Kidney (tissue), 14 donors: ENCODE data around the gene RALGDS. TPM values are rescaled to one million over a fixed set of nuclear protein-coding genes. Genes with fewer than 3 reads are reported as not detected.

Experiments
- DNase-seq, 5 donors: peaks; one replicate each; pipeline ENCODE4 v3.0.0-alpha.2; 2013 to 2020
- FAIRE-seq: peaks from 2 replicates; lab custom pipeline; 2012; peaks lifted over from hg19 to GRCh38; lab: Jason Lieb, UNC
- H3K27ac ChIP-seq, 2 donors: one replicate each; pipeline ENCODE4 v1.7.0; 2013; ENCODE audit warnings: low read depth in 2 of 2, low read length in 2 of 2, inconsistent platforms in 1 of 2
- H3K27me3 ChIP-seq: one replicate; pipeline ENCODE4 v1.7.1; 2013; ENCODE audit warnings: low read length, inconsistent platforms; ENCODE audit not compliant: control insufficient read depth, insufficient read depth
- H3K36me3 ChIP-seq, 3 donors: one replicate each; pipeline versions ENCODE4 v1.7.0 to v1.7.1; 2013; ENCODE audit warnings: low read length in 3 of 3, control low read depth in 1 of 3, inconsistent platforms in 1 of 3; ENCODE audit not compliant: insufficient read depth in 3 of 3, control insufficient read depth in 2 of 3
- H3K4me1 ChIP-seq, 3 donors: one replicate each; pipeline versions ENCODE4 v1.7.0 to v1.7.1; 2013; ENCODE audit warnings: low read length in 3 of 3, inconsistent platforms in 1 of 3, low read depth in 1 of 3; ENCODE audit not compliant: control insufficient read depth in 2 of 3, insufficient read depth in 2 of 3
- H3K4me3 ChIP-seq, 3 donors: one replicate each; pipeline versions ENCODE4 v1.7.0 to v1.8.1; 2013; ENCODE audit warnings: low read length in 3 of 3, control low read depth in 1 of 3, inconsistent platforms in 1 of 3
- H3K9ac ChIP-seq, 3 donors: one replicate each; pipeline versions ENCODE4 v1.7.0 to v1.7.1; 2013; ENCODE audit warnings: low read length in 3 of 3, control low read depth in 1 of 3, inconsistent platforms in 1 of 3
- H3K9me3 ChIP-seq, 3 donors: one replicate each; pipeline versions ENCODE4 v1.7.0 to v1.7.1; 2013; ENCODE audit warnings: low read length in 3 of 3, control low read depth in 1 of 3, inconsistent platforms in 1 of 3; ENCODE audit not compliant: control insufficient read depth in 2 of 3, insufficient read depth in 1 of 3
- intact Hi-C: fragments of 100-400 bp; cut with DNase I; formaldehyde crosslinking; loops from one replicate; pipeline ENCODE4 v1.11.1; 2022
- polyA plus RNA-seq: library from polyadenylated mRNA; stranded (reverse); fragments of 350-450 nt; fragmentation: Illumina TruSeq; extraction: RNeasy Lipid Tissue Mini Kit (QIAGEN cat#74804); gene quantifications from one replicate; pipeline ENCODE4 v1.2.3, GENCODE V29; 2014; ENCODE audit warnings: low read depth, low replicate concordance; ENCODE audit not compliant: insufficient read depth
- total RNA-seq: library from RNA; stranded (reverse); fragmentation: NEBNext Ultra II Directional; extraction: Animal tissue kit (Norgen Biotek cat#: 25700); gene quantifications from one replicate; pipeline ENCODE4 v1.2.1, GENCODE V29; 2021
- TF ChIP-seq, protein P1 (sequence below): IDR thresholded peaks from 3 replicates; pipeline ENCODE4 v1.5.1; 2012; ENCODE audit warnings: mild to moderate bottlenecking, moderate library complexity, borderline replicate concordance; ENCODE audit not compliant: insufficient read depth; ENCODE audit errors: extremely low read depth
- donor health status: control.
- donor health status: control.
- donor health status: control.
- donor health status: control.
- donor health status: control.
- donor health status: DM: yes; HTN: yes; CAD: no.
- donor health status: Normal renal cell carcinoma (clear cell type).

Gene RALGDS
- total and polyA plus RNA-seq, 2 donors from 2014 or later: 13.0 to 43.3 TPM

DNA sequence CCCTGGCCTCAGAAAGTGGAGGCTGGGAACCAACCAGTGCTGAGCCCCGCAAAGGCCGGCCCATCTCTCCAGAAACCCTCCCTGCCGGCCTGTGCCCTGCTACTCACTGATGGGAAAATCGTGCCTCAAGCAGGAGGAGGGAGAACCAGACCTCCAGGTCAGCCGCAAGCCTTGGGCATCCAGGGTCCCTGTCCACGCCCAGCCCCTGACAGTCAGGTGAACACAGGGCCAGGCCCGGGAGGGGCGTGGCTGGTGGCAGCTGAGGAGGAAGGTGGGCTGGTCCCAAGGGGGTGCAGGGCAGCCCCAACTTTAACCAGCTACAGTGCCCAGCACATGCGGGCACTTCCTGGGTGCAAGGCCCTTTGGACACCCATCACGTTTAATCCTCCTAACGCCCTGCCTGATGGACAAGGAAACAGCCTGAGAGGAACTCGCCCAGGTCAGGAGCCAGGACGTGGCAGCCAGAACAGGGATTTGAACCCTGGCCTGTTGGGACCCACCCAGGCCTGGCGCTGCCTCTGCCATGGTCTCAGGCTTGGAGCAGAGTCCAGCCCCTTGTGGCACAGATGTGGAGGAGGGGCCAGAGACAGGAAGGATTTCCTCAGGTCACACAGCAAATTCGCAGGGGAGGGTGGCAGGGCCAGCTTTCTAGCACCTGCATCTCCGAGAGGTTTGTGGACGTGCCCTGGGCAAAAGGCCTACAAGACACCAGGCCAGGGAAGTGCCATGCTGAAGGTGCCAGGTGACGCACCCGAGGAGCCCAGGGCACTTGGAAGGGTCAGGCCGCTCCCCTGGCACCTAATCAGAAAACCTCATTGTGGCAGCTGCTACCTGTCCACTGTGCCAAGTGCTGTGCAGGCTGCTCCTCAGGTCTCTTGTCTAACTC, 4.5 kb downstream of the RALGDS start:
- DNase-seq (peak in 2 of 5 donors; percentile 43 to 75), FAIRE-seq (no peak)
- no peak overlapping the region for H3K9ac ChIP-seq
- TF ChIP-seq, protein P1, sequence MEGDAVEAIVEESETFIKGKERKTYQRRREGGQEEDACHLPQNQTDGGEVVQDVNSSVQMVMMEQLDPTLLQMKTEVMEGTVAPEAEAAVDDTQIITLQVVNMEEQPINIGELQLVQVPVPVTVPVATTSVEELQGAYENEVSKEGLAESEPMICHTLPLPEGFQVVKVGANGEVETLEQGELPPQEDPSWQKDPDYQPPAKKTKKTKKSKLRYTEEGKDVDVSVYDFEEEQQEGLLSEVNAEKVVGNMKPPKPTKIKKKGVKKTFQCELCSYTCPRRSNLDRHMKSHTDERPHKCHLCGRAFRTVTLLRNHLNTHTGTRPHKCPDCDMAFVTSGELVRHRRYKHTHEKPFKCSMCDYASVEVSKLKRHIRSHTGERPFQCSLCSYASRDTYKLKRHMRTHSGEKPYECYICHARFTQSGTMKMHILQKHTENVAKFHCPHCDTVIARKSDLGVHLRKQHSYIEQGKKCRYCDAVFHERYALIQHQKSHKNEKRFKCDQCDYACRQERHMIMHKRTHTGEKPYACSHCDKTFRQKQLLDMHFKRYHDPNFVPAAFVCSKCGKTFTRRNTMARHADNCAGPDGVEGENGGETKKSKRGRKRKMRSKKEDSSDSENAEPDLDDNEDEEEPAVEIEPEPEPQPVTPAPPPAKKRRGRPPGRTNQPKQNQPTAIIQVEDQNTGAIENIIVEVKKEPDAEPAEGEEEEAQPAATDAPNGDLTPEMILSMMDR: no peak
- intact Hi-C loops: no loop called here
- no peaks in the 10 kb centered on the region for H3K27me3 ChIP-seq
- H3K36me3 ChIP-seq: no peaks in the 10 kb centered on the region
- peak overlapping the region in 1 of 2 donors; percentile 20 for H3K27ac ChIP-seq
- no peak overlapping the region for H3K4me3 ChIP-seq
- H3K4me1 ChIP-seq: peaks cover 0 to 62% (median 31%) of the 10 kb centered on the region in 3 donors
- H3K9me3 ChIP-seq: no peaks in the 10 kb centered on the region

DNA sequence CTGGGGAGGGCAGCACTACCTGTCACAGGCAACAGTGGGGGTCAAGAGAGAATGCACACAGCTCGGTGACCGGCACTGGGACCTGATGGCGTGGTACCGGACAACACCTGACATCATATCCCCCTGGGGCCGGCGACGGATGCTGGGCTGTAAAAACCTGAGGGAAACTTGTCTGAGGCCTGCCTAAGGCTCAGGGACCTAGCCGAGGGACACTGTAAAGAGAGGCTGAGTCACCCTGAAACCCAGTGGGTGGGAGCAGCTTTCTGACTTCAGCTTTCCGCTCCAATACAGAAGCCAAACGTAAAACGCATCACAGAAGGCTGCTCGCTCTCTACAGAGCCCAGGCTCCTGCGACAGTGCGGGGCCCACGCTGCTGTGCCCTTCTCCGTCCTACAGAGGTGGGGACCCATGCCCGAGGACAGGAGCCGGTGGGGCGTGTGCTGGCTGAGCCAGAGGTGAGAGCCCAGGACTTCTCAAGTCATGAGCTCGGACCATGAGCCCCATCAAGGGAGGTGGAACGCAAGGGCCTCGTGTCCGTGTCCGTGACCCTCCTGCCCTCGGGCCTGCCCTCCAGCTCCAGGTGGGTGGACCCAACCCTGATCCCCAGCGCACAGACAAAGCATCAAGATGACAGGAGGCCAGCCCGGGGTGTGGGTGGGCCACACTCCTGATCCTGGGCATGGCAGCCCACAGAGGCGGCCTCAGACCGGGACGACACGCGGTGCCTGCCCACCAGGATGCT, 5.3 kb downstream of the RALGDS start:
- H3K9ac ChIP-seq: no peak overlapping the region
- peak overlapping the region in 1 of 2 donors; percentile 20 for H3K27ac ChIP-seq
- intact Hi-C loops: no loop called here
- TF ChIP-seq, protein P1: no peak
- DNase-seq (peak in 1 of 5 donors; percentile 65), FAIRE-seq (no peak)
- no peaks in the 10 kb centered on the region for H3K9me3 ChIP-seq
- H3K27me3 ChIP-seq: no peaks in the 10 kb centered on the region
- no peak overlapping the region for H3K4me3 ChIP-seq
- no peaks in the 10 kb centered on the region for H3K36me3 ChIP-seq
- peaks cover 0 to 59% (median 28%) of the 10 kb centered on the region in 3 donors for H3K4me1 ChIP-seq

DNA sequence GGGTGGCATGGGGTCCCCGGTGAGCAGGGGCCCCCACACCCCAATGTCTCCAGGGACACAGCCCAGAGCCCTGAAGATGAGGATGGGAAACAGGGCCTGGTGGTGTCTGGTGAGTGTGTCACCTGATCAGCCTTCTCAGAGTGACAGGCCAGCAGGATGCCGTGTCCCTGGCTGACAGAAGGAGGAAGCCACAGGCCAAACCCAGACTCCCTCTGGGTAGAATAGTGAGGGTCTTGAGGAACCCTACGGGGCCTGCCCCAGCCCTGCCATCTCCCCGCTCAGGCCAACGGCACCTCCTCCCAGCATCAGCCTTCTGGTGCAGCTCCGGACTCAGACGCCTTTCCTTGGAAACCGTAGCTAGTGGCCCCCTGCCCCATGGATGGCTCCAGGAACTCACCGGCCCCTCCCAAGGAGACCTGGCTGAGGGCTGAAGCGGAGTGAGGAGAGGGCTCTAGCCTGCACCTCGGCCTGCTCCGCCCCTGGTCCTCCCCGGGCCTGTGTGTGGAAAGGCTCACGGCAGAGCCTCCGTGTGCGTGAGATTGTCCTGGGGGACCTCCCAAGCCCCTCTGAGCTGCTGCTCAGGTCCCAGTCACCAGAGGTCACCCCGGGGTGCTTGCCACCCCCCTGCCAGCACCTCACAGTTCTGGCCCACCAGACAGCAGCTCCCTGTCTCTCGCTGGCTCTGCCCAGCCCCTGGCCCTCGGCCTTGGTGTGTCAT, 6.0 kb downstream of the RALGDS start:
- FAIRE-seq (no peak), DNase-seq (peak in 2 of 5 donors; percentile 41 to 67)
- intact Hi-C loops: no loop called here
- H3K4me1 ChIP-seq: peaks cover 0 to 55% (median 28%) of the 10 kb centered on the region in 3 donors
- TF ChIP-seq, protein P1: no peak
- no peak overlapping the region for H3K4me3 ChIP-seq
- H3K27ac ChIP-seq: no peak overlapping the region
- H3K9me3 ChIP-seq: no peaks in the 10 kb centered on the region
- H3K27me3 ChIP-seq: no peaks in the 10 kb centered on the region
- peaks cover 0 to 4% (median 0%) of the 10 kb centered on the region in 3 donors for H3K36me3 ChIP-seq
- H3K9ac ChIP-seq: peak overlapping the region in 1 of 3 donors; percentile 40
